GM12872 (cell line): ENCODE measurements around the gene MAP4K4.

ENCODE experiments used
- TF ChIP-seq, protein P1 (sequence below): IDR thresholded peaks from 3 replicates; pipeline ENCODE4 v1.5.1; 2011; ENCODE audit warnings: low read depth, mild to moderate bottlenecking, low read length, moderate library complexity; ENCODE audit not compliant: insufficient read depth

The MAP4K4 gene

DNA sequence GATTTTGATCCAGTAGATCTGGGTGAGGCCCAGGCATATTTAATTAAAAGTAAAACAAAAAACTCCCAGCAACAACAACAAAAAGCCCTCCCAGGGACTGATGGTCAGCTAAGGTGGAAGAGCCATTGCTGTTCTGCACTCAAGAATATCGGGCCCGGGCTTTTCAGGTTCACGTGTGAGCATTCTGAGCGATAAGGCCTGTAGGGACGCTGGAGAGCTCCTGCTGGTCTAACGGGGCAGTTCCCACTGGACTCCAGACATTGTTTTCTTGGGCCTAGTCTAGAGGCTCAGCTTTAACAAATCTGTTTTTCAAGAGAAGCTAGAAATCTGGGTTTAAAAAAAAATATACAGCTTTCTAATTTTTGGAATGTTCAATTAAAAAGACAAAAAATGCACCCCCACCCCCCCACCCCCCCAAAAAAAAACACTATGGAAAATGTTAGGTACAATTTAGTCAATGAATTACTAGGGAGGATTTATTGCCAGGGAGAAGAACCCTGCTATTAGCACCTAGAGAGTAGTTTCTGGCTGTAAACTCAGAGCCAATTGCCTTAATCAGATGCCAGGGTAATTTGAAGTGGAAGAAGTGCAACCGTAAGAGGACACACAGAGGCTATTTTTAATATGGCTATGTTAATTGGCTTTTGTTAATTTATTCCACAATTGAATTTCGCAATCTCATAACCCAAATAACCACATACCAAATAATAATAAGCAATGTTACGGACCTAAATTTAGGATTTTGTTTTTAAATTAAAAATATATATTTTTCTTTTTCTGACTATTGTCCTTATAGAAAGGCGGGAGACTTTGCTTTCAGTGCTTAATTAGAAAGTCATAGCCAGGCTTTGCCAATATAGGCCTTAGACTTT, 78.9 kb downstream of the MAP4K4 start:
- TF ChIP-seq, protein P1, sequence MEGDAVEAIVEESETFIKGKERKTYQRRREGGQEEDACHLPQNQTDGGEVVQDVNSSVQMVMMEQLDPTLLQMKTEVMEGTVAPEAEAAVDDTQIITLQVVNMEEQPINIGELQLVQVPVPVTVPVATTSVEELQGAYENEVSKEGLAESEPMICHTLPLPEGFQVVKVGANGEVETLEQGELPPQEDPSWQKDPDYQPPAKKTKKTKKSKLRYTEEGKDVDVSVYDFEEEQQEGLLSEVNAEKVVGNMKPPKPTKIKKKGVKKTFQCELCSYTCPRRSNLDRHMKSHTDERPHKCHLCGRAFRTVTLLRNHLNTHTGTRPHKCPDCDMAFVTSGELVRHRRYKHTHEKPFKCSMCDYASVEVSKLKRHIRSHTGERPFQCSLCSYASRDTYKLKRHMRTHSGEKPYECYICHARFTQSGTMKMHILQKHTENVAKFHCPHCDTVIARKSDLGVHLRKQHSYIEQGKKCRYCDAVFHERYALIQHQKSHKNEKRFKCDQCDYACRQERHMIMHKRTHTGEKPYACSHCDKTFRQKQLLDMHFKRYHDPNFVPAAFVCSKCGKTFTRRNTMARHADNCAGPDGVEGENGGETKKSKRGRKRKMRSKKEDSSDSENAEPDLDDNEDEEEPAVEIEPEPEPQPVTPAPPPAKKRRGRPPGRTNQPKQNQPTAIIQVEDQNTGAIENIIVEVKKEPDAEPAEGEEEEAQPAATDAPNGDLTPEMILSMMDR: no peak

DNA sequence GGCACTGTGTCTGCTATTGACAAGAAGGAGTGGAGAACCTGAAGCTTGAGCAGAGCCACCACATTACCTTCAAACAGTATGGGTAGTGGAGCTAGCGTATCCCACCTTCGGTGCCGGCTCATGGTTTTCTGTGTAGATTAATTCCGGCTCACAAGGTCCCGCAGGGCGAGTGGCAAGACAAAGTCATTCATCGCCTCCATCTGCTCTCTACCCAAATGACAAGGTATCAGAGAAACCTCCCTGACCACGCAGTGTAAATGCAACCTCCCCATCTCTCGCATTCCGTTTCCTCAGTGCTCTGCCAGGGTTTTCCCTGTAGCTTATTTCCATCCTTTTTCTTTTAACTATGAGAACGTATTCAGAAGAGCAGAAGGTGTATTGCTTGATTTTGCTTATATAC, 79.8 kb downstream of the MAP4K4 start:
- TF ChIP-seq, protein P1: no peak

DNA sequence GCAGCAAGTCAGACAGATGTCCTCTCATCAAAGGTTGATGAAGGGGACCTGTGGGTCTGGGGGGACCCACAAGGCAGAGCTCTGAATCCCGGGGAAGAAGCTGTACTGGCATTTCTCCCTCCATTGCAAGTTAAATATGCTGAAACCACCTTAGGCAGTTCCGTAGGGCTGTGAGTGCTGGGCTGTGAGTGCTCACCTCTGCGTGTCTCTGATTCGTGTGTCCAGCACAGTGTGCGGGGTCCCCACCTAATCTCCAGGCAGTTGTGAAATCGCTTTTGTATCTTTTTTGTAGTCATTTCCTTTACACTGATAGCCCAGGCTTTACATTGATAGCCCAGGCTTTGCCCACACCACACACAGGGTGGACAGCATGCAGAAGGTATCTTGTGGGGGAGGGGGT, 80.6 kb downstream of the MAP4K4 start:
- TF ChIP-seq, protein P1: no peak

DNA sequence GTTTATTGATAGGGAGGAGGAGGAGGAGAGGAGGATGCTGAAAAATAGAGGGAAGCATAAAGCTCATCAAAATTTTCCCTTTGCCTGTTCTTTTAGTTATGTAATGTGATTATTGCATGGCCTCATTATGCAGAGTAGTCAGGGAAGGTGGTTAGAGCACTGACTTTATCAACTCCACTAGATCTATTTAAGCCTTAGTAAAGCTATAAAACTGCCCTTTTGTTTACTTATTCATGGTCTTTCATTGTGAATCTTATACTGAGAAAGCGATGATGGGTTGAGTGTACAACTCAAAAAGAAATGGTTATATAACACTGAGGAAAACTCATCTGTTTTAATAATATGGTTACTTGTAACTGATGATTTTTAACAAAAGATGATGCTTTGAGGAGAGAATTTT, 81.7 kb downstream of the MAP4K4 start:
- TF ChIP-seq, protein P1: no peak

DNA sequence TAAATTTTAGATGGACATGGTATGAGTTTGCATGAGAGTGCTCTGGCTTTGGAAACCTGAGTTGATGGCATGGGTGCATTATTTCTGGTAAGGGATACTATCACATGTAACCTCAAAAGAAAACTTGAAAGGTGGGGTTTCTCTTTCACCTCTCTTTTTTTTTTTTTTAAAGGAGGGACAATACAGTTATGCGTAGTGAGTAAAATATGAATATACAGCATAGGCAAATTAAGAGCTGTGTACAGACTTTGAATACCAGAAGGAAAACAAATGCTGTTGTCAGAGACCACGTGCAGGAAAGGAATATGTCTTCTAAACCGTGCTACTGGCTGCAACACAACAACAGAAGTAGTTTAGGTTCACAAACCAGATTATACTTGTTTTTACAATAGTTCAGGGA, 82.1 kb downstream of the MAP4K4 start:
- TF ChIP-seq, protein P1: no peak

DNA sequence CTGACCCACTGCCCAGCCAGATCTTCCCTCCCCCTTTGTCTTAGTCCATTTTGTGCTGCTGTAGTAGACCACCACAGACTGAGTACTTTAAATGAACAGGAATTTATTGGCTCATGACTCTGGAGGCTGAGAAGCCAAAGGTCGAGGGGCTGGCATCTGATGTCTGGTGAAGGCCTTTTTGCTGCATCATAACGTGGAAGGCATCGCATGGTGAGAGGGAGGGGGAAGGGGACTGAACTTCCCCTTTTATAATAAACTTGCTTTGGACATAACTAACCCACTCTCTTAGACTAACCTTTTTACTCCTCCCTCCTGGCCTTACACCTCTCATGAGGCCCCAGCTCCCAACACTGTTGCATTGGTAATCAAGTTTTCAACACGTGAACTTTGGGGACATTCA, 83.8 kb downstream of the MAP4K4 start:
- TF ChIP-seq, protein P1: no peak

DNA sequence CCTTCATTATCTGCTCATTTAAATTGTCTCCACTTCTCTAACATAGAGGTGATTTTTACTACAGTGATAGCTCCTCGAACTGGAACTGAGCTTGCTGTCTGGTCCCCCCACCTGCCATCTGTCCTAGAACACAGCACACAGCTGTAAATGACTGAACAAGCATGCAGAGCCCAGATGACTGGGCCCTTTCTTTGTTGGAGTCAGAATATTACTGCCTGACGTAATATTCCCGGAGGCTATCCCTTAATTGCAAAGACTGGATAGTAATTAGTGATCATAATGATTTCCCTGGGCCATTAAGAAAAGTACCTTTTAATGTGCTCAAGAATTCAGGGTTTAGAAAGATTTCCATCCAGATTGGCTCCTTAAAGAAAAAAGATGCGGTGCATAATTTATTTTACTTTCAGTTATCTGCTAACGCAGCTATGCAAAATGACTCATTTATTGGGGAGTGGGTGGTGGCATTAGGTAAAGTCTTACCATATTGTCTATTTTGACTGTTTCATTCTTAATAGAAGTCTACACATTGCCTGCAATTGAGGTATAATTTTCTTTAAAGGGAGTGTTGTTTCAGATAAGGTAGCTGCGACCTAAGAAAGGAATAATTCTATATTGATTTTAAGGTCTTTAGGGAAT, 84.4 kb downstream of the MAP4K4 start:
- TF ChIP-seq, protein P1: no peak
